ENCODE data around the gene LACTBL1. TPM values are rescaled to one million over a fixed set of nuclear protein-coding genes. Genes with fewer than 3 reads are reported as not detected.

Gene LACTBL1
- total RNA-seq, 4 donors from 2014 or later: not detected

DNA sequence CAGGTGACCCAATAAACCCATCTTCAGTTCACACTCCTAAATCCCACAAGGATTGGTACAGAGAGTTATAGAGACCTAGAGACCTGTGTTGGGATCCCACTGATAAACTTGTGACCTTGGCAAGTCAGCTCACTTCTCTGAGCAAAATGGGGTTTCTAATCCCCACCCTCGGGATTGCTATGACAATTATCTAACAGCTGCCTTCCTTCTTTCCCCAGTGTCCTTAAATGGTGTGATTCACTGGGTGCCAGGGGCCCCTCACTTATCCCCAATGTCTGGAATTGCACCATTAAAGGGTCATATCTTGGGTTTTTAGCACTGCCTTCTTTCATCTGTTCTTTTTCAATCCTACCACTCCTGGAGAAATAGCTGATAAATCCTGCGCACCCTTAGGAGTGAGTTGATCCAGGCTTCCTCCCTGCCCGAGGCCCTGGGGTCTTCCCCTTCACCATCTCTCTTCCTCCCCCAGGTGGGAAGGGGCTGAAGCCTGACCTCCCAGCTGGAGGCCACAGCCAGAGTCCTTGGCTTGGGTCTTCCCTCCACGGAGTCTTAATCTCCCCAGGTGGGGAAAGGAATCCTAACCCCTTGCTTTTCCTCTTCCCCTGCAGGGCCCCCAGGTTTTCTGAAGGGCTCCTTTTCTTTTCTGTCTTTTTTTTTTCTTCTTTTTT is 39.7 kb downstream of the LACTBL1 start:
- Histone ChIP-seq H3K27me3 (no peaks in the 10 kb centered on the region), H3K4me1 (no peaks in the 10 kb centered on the region), H3K9me3 (no peaks in the 10 kb centered on the region), H3K36me3 (no peaks in the 10 kb centered on the region), H3K27ac (no peak overlapping the region), H3K4me3 (no peak overlapping the region)
- peak in 1 of 3 donors; percentile 3 for DNase-seq
- TF ChIP-seq POLR2A (IDR thresholded peaks at IDR 0.05): no peak
- TF ChIP-seq, protein P1, sequence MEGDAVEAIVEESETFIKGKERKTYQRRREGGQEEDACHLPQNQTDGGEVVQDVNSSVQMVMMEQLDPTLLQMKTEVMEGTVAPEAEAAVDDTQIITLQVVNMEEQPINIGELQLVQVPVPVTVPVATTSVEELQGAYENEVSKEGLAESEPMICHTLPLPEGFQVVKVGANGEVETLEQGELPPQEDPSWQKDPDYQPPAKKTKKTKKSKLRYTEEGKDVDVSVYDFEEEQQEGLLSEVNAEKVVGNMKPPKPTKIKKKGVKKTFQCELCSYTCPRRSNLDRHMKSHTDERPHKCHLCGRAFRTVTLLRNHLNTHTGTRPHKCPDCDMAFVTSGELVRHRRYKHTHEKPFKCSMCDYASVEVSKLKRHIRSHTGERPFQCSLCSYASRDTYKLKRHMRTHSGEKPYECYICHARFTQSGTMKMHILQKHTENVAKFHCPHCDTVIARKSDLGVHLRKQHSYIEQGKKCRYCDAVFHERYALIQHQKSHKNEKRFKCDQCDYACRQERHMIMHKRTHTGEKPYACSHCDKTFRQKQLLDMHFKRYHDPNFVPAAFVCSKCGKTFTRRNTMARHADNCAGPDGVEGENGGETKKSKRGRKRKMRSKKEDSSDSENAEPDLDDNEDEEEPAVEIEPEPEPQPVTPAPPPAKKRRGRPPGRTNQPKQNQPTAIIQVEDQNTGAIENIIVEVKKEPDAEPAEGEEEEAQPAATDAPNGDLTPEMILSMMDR (IDR thresholded peaks at IDR 0.05): no peak

DNA sequence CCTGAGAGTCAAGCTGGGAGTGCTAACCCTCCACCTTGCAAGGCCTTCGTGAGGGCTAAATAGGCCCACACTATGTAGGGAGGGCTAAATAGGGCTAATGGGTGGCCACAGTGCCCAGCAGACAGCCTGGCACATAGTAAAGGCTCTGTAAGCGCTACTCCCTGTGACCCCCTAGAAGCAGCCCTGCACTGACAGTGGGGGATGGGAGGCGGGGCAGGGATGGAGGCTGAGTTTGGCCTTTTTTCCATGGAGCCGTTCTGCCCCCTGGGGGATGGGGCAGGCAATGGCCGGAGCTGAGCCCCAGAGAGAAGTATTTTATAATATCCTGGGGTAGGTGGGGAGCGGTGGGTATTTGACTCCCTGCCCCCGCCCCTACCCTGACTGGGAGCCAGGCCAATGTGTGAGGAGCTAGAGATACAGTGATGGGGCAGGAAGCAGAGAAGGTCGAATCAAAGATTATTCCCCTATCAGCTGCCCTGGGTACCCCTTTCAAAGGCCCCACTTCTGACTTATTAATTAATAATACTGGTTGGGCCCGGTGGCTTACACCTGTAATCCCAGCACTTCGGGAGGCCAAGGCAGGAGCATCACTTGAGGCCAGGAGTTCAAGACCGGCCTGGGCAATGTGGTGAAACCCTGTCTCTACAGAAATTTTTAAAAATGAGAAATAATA is 42.3 kb downstream of the LACTBL1 start:
- peak in 2 of 3 donors; percentile 59 to 67 for DNase-seq
- no peaks in the 10 kb centered on the region for H3K27me3 ChIP-seq
- H3K9me3 ChIP-seq: no peaks in the 10 kb centered on the region
- no peak overlapping the region for H3K27ac ChIP-seq
- H3K36me3 ChIP-seq: no peaks in the 10 kb centered on the region
- no peak for TF ChIP-seq POLR2A (IDR thresholded peaks at IDR 0.05)
- TF ChIP-seq, protein P1 (IDR thresholded peaks at IDR 0.05): peak in 5 of 6 experiments; percentile 5 to 65 (median 62)
- no peaks in the 10 kb centered on the region for H3K4me1 ChIP-seq
- no peak overlapping the region for H3K4me3 ChIP-seq

DNA sequence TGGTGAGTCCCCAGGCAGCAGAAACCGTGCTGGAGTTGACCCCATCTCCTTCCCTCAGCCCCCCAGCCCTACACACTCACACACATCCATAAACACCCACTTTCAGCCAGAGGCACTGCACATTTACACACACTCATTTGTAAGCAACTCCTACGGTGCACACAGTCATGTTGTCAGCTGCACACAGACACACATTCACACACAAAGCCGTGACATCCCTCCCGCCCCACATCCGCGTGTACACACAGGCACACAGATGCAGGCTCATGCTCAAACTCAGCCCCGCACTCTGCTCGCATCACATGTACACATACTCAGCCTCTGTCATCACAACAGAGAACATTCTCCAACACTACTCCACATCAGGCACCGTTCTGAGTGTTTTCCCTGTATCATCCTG is 47.6 kb downstream of the LACTBL1 start:
- no peaks in the 10 kb centered on the region for H3K36me3 ChIP-seq
- TF ChIP-seq, protein P1 (IDR thresholded peaks at IDR 0.05): no peak
- TF ChIP-seq POLR2A (IDR thresholded peaks at IDR 0.05): no peak

DNA sequence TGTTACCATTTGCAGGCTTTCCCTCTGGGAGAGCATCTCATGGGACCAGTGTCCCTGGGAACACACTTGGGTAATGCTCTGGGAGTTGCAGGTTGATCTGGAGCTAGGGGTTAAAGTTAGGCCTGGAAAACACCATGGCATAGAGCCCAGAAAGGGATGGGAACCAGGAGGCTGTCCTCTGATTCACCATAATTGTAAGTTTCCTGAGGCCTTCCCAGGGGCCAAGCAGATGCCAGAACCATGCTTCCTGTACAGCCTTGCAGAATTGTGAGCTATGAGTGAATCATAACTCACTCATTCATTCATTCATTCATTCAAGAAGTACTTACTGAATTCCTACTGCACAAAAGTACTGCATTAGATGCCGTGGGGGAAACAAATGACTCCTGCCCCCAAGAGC is 50.0 kb downstream of the LACTBL1 start:
- TF ChIP-seq POLR2A (IDR thresholded peaks at IDR 0.05): no peak
- TF ChIP-seq, protein P1 (IDR thresholded peaks at IDR 0.05): no peak
- no peaks in the 10 kb centered on the region for H3K27me3 ChIP-seq
- H3K4me1 ChIP-seq: no peaks in the 10 kb centered on the region
- H3K36me3 ChIP-seq: no peaks in the 10 kb centered on the region
- no peak overlapping the region for H3K4me3 ChIP-seq
- H3K9me3 ChIP-seq: no peaks in the 10 kb centered on the region
- H3K27ac ChIP-seq: no peak overlapping the region
- no peak for DNase-seq

More for the DNA sequence above, 47.6 kb downstream of the LACTBL1 start:
- no peak overlapping the region for H3K4me3 ChIP-seq
- H3K27me3 ChIP-seq: no peaks in the 10 kb centered on the region
- H3K27ac ChIP-seq: no peak overlapping the region
- H3K9me3 ChIP-seq: no peaks in the 10 kb centered on the region
- no peaks in the 10 kb centered on the region for H3K4me1 ChIP-seq
- no peak for DNase-seq

DNA sequence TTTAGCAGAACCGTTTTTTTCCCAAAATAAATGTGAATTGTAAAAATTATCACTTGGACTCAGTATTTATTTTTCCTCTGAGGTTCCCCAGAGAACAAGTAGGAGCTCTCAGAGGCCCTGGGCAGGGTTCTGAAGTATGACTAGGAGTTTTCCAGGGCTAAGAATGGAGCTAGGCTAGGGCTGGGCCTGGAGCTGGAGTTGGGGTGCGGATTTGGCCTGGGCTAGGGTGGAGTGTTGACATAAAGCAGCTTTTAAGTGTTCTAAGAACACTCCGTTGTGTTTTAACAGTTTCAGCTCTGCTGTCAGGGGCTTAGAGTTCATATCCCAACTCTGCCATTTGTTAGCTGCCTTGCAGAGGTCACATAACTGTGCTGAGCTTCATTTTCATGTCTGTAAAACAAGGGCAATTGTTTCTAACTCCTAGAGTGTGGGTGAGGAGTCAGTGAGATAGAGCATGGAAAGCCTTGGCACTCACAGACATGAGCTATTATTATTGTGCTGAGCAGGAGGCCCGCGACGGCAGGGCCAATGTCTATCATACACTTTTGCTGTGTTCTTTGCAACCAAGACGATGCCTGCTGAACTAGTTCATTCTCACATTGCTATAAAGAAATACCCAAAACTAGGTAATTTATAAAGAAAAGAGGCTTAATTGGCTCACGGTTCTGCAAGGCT is 51.1 kb downstream of the LACTBL1 start:
- no peak for DNase-seq
- H3K4me3 ChIP-seq: no peak overlapping the region
- no peaks in the 10 kb centered on the region for H3K4me1 ChIP-seq
- TF ChIP-seq POLR2A (IDR thresholded peaks at IDR 0.05): no peak
- TF ChIP-seq, protein P1 (IDR thresholded peaks at IDR 0.05): no peak
- H3K27me3 ChIP-seq: no peaks in the 10 kb centered on the region
- no peak overlapping the region for H3K27ac ChIP-seq
- no peaks in the 10 kb centered on the region for H3K9me3 ChIP-seq
- H3K36me3 ChIP-seq: no peaks in the 10 kb centered on the region

Measured in Peyer's patch (tissue), 4 donors.